ENCODE data around the gene EYS. TPM values are rescaled to one million over a fixed set of nuclear protein-coding genes. Genes with fewer than 3 reads are reported as not detected.

Gene EYS
- total RNA-seq, 1 experiment from 2014 or later, result not detected

DNA sequence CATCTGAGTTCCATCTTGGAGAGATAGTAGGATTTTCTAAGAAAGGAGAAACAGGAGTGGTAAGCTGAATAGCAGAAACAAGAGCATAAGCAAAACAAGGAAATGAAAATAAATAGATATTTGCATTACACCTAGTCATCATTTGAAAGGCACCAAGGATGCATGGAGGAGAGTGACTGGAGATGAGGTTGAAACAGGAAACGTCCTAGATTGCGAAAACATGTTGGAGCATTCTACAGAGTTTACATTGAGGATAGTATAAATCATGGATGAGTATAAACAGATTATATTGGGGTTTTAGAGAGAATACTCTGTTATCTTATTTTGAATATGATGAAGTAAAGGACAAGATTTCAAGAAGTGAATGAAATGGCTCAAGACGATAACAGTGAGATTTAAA, 507.3 kb downstream of the EYS start:
- H4K20me1 ChIP-seq (ENCODE audit: insufficient read depth), result no peaks in the 10 kb centered on the region
- ChIA-PET RAD21 (ENCODE audit: low non-redundant PET in 1 of 2, low total read pairs in 2 of 2, uncharacterized antibody in 2 of 2, unreplicated experiment in 2 of 2) (no interaction called here), CTCF (no interaction called here), POLR2A (no interaction called here)
- no peak overlapping the region for H2AFZ ChIP-seq (ENCODE audit: low read depth, low read length, poor library complexity, severe bottlenecking)
- H3K4me2 ChIP-seq (ENCODE audit: low read length), result no peak overlapping the region
- no TSS peak for BruUV-seq (replicated peaks)
- no peak for TF ChIP-seq CBX3 (IDR thresholded peaks at IDR 0.05; ENCODE audit: low read depth)
- TF ChIP-seq CEBPB (IDR thresholded peaks at IDR 0.05; ENCODE audit: low read depth), result no peak
- no peak for TF ChIP-seq YY1 (IDR thresholded peaks at IDR 0.05; ENCODE audit: extremely low read depth, insufficient replicate concordance, low read depth, low read length)
- no peak for TF ChIP-seq TCF7L2 (IDR thresholded peaks at IDR 0.05; ENCODE audit: borderline replicate concordance, extremely low read depth, insufficient read depth, insufficient read length)
- no peak for TF ChIP-seq JUND (IDR thresholded peaks at IDR 0.05)
- TF ChIP-seq, protein P1, sequence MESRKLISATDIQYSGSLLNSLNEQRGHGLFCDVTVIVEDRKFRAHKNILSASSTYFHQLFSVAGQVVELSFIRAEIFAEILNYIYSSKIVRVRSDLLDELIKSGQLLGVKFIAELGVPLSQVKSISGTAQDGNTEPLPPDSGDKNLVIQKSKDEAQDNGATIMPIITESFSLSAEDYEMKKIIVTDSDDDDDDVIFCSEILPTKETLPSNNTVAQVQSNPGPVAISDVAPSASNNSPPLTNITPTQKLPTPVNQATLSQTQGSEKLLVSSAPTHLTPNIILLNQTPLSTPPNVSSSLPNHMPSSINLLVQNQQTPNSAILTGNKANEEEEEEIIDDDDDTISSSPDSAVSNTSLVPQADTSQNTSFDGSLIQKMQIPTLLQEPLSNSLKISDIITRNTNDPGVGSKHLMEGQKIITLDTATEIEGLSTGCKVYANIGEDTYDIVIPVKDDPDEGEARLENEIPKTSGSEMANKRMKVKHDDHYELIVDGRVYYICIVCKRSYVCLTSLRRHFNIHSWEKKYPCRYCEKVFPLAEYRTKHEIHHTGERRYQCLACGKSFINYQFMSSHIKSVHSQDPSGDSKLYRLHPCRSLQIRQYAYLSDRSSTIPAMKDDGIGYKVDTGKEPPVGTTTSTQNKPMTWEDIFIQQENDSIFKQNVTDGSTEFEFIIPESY (IDR thresholded peaks at IDR 0.05; ENCODE audit: extremely low read depth, insufficient replicate concordance, low read length), result no peak
- H3K9me3 ChIP-seq (ENCODE audit: control insufficient read depth in 1 of 2, insufficient read depth in 1 of 2, low read depth in 1 of 2, low read length in 2 of 2), result peaks cover 10 to 27% of the 10 kb centered on the region in 2 experiments; a peak in 2 of 4 replicates
- no peak overlapping the region for H3K27ac ChIP-seq (ENCODE audit: low read depth, low read length)
- no peaks in the 10 kb centered on the region for H3K9me2 ChIP-seq (ENCODE audit: insufficient read depth)
- no peaks in the 10 kb centered on the region for H3K36me3 ChIP-seq (ENCODE audit: control insufficient read depth in 1 of 2, insufficient read depth in 2 of 2, low read length in 2 of 2)
- H3K27me3 ChIP-seq (ENCODE audit: insufficient read depth, low read length), result no peaks in the 10 kb centered on the region
- H3K4me3 ChIP-seq (replicated peaks in 1 of 2; ENCODE audit: low read depth in 1 of 2, low read length in 2 of 2), result no peak overlapping the region
- no peaks in the 10 kb centered on the region for H3K79me2 ChIP-seq (ENCODE audit: insufficient read depth, low read length)
- ATAC-seq (no peak), DNase-seq (ENCODE audit: low read depth, low spot score) (no peak)
- H3K4me1 ChIP-seq (ENCODE audit: control insufficient read depth in 1 of 2, insufficient read depth in 2 of 2, low read length in 2 of 2), result no peaks in the 10 kb centered on the region
- intact Hi-C loops (cut with micrococcal nuclease), result no loop called here
- no peak overlapping the region for H3K9ac ChIP-seq (ENCODE audit: low read length)

DNA sequence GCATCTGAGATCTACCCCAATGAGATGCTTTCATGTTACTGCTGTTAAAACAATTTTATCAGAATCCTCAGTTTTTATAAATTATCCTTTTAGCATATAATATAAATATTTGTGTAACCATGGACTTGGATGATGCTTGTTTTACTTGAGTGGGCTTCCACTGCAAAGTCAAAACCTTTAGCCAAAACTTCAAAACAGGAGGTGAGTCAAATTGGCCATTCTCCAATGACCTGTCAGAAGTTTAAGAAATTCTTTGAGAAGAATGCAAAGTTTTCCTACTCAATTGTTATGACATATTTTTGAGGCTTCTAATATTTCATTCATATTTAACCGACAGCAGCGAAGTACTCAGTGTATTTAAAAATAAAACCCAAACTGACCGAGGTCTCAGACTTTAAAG, 507.9 kb downstream of the EYS start:
- no peaks in the 10 kb centered on the region for H3K36me3 ChIP-seq (ENCODE audit: control insufficient read depth in 1 of 2, insufficient read depth in 2 of 2, low read length in 2 of 2)
- BruUV-seq (replicated peaks), result no TSS peak
- no peaks in the 10 kb centered on the region for H3K4me1 ChIP-seq (ENCODE audit: control insufficient read depth in 1 of 2, insufficient read depth in 2 of 2, low read length in 2 of 2)
- ChIA-PET RAD21 (ENCODE audit: low non-redundant PET in 1 of 2, low total read pairs in 2 of 2, uncharacterized antibody in 2 of 2, unreplicated experiment in 2 of 2) (no interaction called here), POLR2A (no interaction called here), CTCF (no interaction called here)
- TF ChIP-seq JUND (IDR thresholded peaks at IDR 0.05), result no peak
- no peak for TF ChIP-seq CBX3 (IDR thresholded peaks at IDR 0.05; ENCODE audit: low read depth)
- TF ChIP-seq POLR2A (IDR thresholded peaks at IDR 0.05; ENCODE audit: borderline replicate concordance, extremely low read depth, insufficient read depth, insufficient read length), result no peak
- TF ChIP-seq EGR1 (IDR thresholded peaks at IDR 0.05; ENCODE audit: low read depth), result no peak
- TF ChIP-seq ZNF274 (IDR thresholded peaks at IDR 0.05; ENCODE audit: low read depth, low read length), result no peak
- no peak for TF ChIP-seq CEBPB (IDR thresholded peaks at IDR 0.05; ENCODE audit: low read depth)
- TF ChIP-seq RAD21 (IDR thresholded peaks at IDR 0.05; ENCODE audit: low read depth), result no peak
- TF ChIP-seq, protein P2, sequence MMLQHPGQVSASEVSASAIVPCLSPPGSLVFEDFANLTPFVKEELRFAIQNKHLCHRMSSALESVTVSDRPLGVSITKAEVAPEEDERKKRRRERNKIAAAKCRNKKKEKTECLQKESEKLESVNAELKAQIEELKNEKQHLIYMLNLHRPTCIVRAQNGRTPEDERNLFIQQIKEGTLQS (IDR thresholded peaks at IDR 0.05), result no peak
- TF ChIP-seq, protein P1 (IDR thresholded peaks at IDR 0.05; ENCODE audit: extremely low read depth, insufficient replicate concordance, low read length), result no peak
- TF ChIP-seq ELF1 (IDR thresholded peaks at IDR 0.05; ENCODE audit: borderline replicate concordance, low read depth), result no peak
- TF ChIP-seq POLR2AphosphoS5 (IDR thresholded peaks at IDR 0.05; ENCODE audit: low read depth, low read length), result no peak
- TF ChIP-seq, protein P3, sequence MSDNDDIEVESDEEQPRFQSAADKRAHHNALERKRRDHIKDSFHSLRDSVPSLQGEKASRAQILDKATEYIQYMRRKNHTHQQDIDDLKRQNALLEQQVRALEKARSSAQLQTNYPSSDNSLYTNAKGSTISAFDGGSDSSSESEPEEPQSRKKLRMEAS (IDR thresholded peaks at IDR 0.05), result no peak
- TF ChIP-seq SRF (IDR thresholded peaks at IDR 0.05; ENCODE audit: low read depth), result no peak
- no peak for TF ChIP-seq ZFX (IDR thresholded peaks at IDR 0.05)
- no peak for TF ChIP-seq YY1 (IDR thresholded peaks at IDR 0.05; ENCODE audit: extremely low read depth, insufficient replicate concordance, low read depth, low read length)
- TF ChIP-seq SIN3A (IDR thresholded peaks at IDR 0.05; ENCODE audit: low read depth), result no peak
- peaks cover 10 to 27% of the 10 kb centered on the region in 2 experiments; a peak in 2 of 4 replicates for H3K9me3 ChIP-seq (ENCODE audit: control insufficient read depth in 1 of 2, insufficient read depth in 1 of 2, low read depth in 1 of 2, low read length in 2 of 2)
- no peak overlapping the region for H3K4me2 ChIP-seq (ENCODE audit: low read length)
- no peak overlapping the region for H3K27ac ChIP-seq (ENCODE audit: low read depth, low read length)
- no peaks in the 10 kb centered on the region for H3K27me3 ChIP-seq (ENCODE audit: insufficient read depth, low read length)
- DNase-seq (ENCODE audit: low read depth, low spot score) (no peak), ATAC-seq (no peak)
- intact Hi-C loops (cut with micrococcal nuclease), result no loop called here
- no peak overlapping the region for H3K4me3 ChIP-seq (replicated peaks in 1 of 2; ENCODE audit: low read depth in 1 of 2, low read length in 2 of 2)
- no peak overlapping the region for H3K9ac ChIP-seq (ENCODE audit: low read length)
- no peaks in the 10 kb centered on the region for H3K79me2 ChIP-seq (ENCODE audit: insufficient read depth, low read length)
- no peaks in the 10 kb centered on the region for H4K20me1 ChIP-seq (ENCODE audit: insufficient read depth)
- H2AFZ ChIP-seq (ENCODE audit: low read depth, low read length, poor library complexity, severe bottlenecking), result no peak overlapping the region
- H3K9me2 ChIP-seq (ENCODE audit: insufficient read depth), result no peaks in the 10 kb centered on the region
